Astrocyte of the cerebellum (primary cell): ENCODE data around the gene NPW.
A peak's percentile ranks its signal among the peaks of the same experiment; 100 is the strongest.

Source experiments
- DNase-seq: peaks from one replicate; pipeline ENCODE4 v3.0.0-alpha.2; 2011; ENCODE audit warnings: low read depth
- H3K4me3 ChIP-seq: 2 replicates; pipeline ENCODE4 v1.5.1; 2011; ENCODE audit warnings: mild to moderate bottlenecking, low read depth, low read length, moderate library complexity
- CTCF ChIP-seq: IDR thresholded peaks from 2 replicates; pipeline ENCODE4 v1.5.1; 2012; ENCODE audit warnings: low read length, low read depth, moderate library complexity, mild to moderate bottlenecking; ENCODE audit errors: missing control alignments
- in situ Hi-C: cut with HindIII; loops from 2 replicates; pipeline ENCODE4 v1.10.0; 2017; ENCODE audit warnings: low sequenced_read_pairs

Gene NPW

GRCh38 chr16:1980030-1980769, 39.4 kb upstream of the NPW start:
- TF ChIP-seq CTCF, result no peak
- in situ Hi-C loops, result loop anchor here (5.0 kb wide), 1 partner anchor 57 kb away; no protein-coding TSS in a partner anchor

GRCh38 chr16:1980770-1981087, 38.9 kb upstream of the NPW start:
- TF ChIP-seq CTCF, result no peak
- no peak for DNase-seq
- no peak overlapping the region for H3K4me3 ChIP-seq
- in situ Hi-C loops, result loop anchor here (5.0 kb wide), 1 partner anchor 57 kb away; no protein-coding TSS in a partner anchor

More at GRCh38 chr16:1980030-1980769, 39.4 kb upstream of the NPW start:
- no peak overlapping the region for H3K4me3 ChIP-seq
- no peak for DNase-seq

- H3K4me3 ChIP-seq, result no peak within 1 kb of the TSS
- in situ Hi-C loops, result loop anchor here (5.0 kb wide), 1 partner anchor 56 kb away; no protein-coding TSS in a partner anchor
- DNase-seq, result no peak
- no peak for TF ChIP-seq CTCF
Observed at GRCh38 chr16:1981398-1981836, 38.2 kb upstream of the NPW start, which contains the start of gene NOXO1. Gene NOXO1, minus strand, starts transcription at chr16:1981469. Its CDS starts 290 bp downstream, at chr16:1981179.

GRCh38 chr16:1982013-1982433, 37.6 kb upstream of the NPW start:
- no peak for DNase-seq
- H3K4me3 ChIP-seq, result no peak overlapping the region
- in situ Hi-C loops, result loop anchor here (5.0 kb wide), 1 partner anchor 55 kb away; no protein-coding TSS in a partner anchor
- TF ChIP-seq CTCF, result no peak

- no peak for DNase-seq
- peak overlapping the region; percentile 63 for H3K4me3 ChIP-seq
- in situ Hi-C loops, result loop anchor here (5.0 kb wide), 1 partner anchor 54 kb away; no protein-coding TSS in a partner anchor
- no peak for TF ChIP-seq CTCF
Observed at GRCh38 chr16:1982991-1983543, 36.5 kb upstream of the NPW start.

- H3K4me3 ChIP-seq, result peak within 1 kb of the TSS; percentile 63
- peak; percentile 74 for DNase-seq
- in situ Hi-C loops, result loop anchor here (5.0 kb wide), 1 partner anchor 54 kb away; no protein-coding TSS in a partner anchor
- peak; percentile 41 for TF ChIP-seq CTCF
Observed at GRCh38 chr16:1983544-1984346, 35.8 kb upstream of the NPW start, which contains the start of gene GFER. Gene GFER, plus strand, starts transcription at chr16:1984193. Its CDS starts 26 bp downstream, at chr16:1984219.
